GM13976 (cell line): ENCODE measurements around the gene ANTKMT.

Experiments used
- DNase-seq: peaks from one replicate; pipeline ENCODE4 v3.0.0; 2012; ENCODE audit warnings: low spot score
- CTCF ChIP-seq: IDR thresholded peaks from 2 replicates; pipeline ENCODE4 v1.5.1; 2012; ENCODE audit warnings: borderline replicate concordance, mild to moderate bottlenecking; ENCODE audit not compliant: insufficient read depth; ENCODE audit errors: extremely low read depth, missing control alignments, control extremely low read depth
- in situ Hi-C: fragments of 300-500 bp; cut with MboI; formaldehyde crosslinking; loops from one replicate; pipeline ENCODE4 v1.12.0; 2022; ENCODE audit warnings: low sequenced_read_pairs, mixed read lengths, inconsistent platforms; ENCODE audit not compliant: unreplicated experiment

Gene ANTKMT

GRCh38 chr16:720447-720989 is 428 bp upstream of the ANTKMT start:
- TF ChIP-seq CTCF = peak; percentile 28
- peak; percentile 80 for DNase-seq
- in situ Hi-C loops = no loop called here

- no peak for TF ChIP-seq CTCF
- DNase-seq = no peak
- in situ Hi-C loops = no loop called here
These were observed 1.0 kb downstream of the ANTKMT start for GRCh38 chr16:721765-722540.

GRCh38 chr16:722835-723633 is 2.1 kb downstream of the ANTKMT start:
- DNase-seq = no peak
- in situ Hi-C loops = no loop called here
- TF ChIP-seq CTCF = no peak

GRCh38 chr16:723695-724094 is 2.7 kb downstream of the ANTKMT start:
- in situ Hi-C loops = no loop called here
- TF ChIP-seq CTCF = no peak
- no peak for DNase-seq

GRCh38 chr16:724188-725040 is 3.5 kb downstream of the ANTKMT start:
- in situ Hi-C loops = no loop called here
- TF ChIP-seq CTCF = no peak
- no peak for DNase-seq

GRCh38 chr16:725041-725376 is 4.1 kb downstream of the ANTKMT start:
- no peak for DNase-seq
- in situ Hi-C loops = no loop called here
- no peak for TF ChIP-seq CTCF
